Neural progenitor cell (in vitro differentiated cells): ENCODE data around the gene C2CD4C. TPM values are rescaled to one million over a fixed set of nuclear protein-coding genes. Genes with fewer than 3 reads are reported as not detected.

Experiments
- DNase-seq: peaks from one replicate; pipeline ENCODE4 v3.0.0-alpha.2; 2016; ENCODE audit warnings: low spot score
- H2AFZ ChIP-seq: fragments of 200-600 bp; sonication (generic); replicated peaks from 2 replicates; pipeline ENCODE4 v1.6.1; 2016; ENCODE audit warnings: antibody characterized with exemption
- H3F3A ChIP-seq: fragments of 200-600 bp; sonication (generic); 2 replicates; pipeline ENCODE4 v1.6.1; 2016; ENCODE audit warnings: antibody characterized with exemption, low read depth
- H3K27ac ChIP-seq: fragments of 200-600 bp; sonication (generic); 2 replicates; pipeline ENCODE4 v1.5.1; 2016; ENCODE audit warnings: mild to moderate bottlenecking
- H3K27me3 ChIP-seq: fragments of 200-600 bp; sonication (generic); 2 replicates; pipeline ENCODE4 v1.6.1; 2016; ENCODE audit warnings: mild to moderate bottlenecking, moderate library complexity
- H3K36me3 ChIP-seq: fragments of 200-600 bp; sonication (generic); 2 replicates; pipeline ENCODE4 v1.5.1; 2016
- H3K4me1 ChIP-seq: fragments of 200-600 bp; sonication (generic); 2 replicates; pipeline ENCODE4 v1.6.1; 2016; ENCODE audit warnings: mixed run types
- H3K4me2 ChIP-seq: fragments of 200-600 bp; sonication (generic); 2 replicates; pipeline ENCODE4 v1.6.1; 2016
- H3K4me3 ChIP-seq: fragments of 200-600 bp; sonication (generic); 2 replicates; pipeline ENCODE4 v1.5.1; 2016
- H3K79me2 ChIP-seq: fragments of 200-600 bp; sonication (generic); 2 replicates; pipeline ENCODE4 v1.6.1; 2016; ENCODE audit warnings: low read depth
- H3K9ac ChIP-seq: fragments of 200-600 bp; sonication (generic); 2 replicates; pipeline ENCODE4 v1.6.1; 2016
- H3K9me3 ChIP-seq: fragments of 200-600 bp; sonication (generic); 2 replicates; pipeline ENCODE4 v1.5.1; 2016; ENCODE audit warnings: low read depth
- H4K20me1 ChIP-seq: fragments of 200-600 bp; sonication (generic); 2 replicates; pipeline ENCODE4 v1.6.1; 2016; ENCODE audit warnings: low read depth
- H3K27ac Mint-ChIP-seq: 3 replicates; pipeline ENCODE4 v1.8.0; 2021; ENCODE audit warnings: mixed read lengths
- H3K27me3 Mint-ChIP-seq: 2 replicates; pipeline ENCODE4 v1.8.0; 2022; ENCODE audit warnings: low read depth, mild to moderate bottlenecking, inconsistent platforms, moderate library complexity, mixed read lengths; ENCODE audit not compliant: insufficient read depth
- H3K36me3 Mint-ChIP-seq: 3 replicates; pipeline ENCODE4 v1.8.0; 2021; ENCODE audit warnings: mixed read lengths
- H3K4me1 Mint-ChIP-seq: 3 replicates; pipeline ENCODE4 v1.8.0; 2021; ENCODE audit warnings: mixed read lengths
- H3K4me3 Mint-ChIP-seq: 3 replicates; pipeline ENCODE4 v1.8.0; 2021; ENCODE audit warnings: mild to moderate bottlenecking, moderate library complexity, mixed read lengths
- H3K9me3 Mint-ChIP-seq: 3 replicates; pipeline ENCODE4 v1.8.0; 2020; ENCODE audit warnings: mixed read lengths
- EZH2 ChIP-seq: fragments of 200-600 bp; sonication (generic); IDR thresholded peaks from 2 replicates; pipeline ENCODE4 v1.6.1; 2017; ENCODE audit warnings: antibody characterized with exemption, mild to moderate bottlenecking, moderate library complexity
- EZH2phosphoT487 ChIP-seq: fragments of 200-600 bp; sonication (generic); IDR thresholded peaks from 2 replicates; pipeline ENCODE4 v1.6.1; 2017; ENCODE audit warnings: antibody characterized with exemption
- total RNA-seq: library from RNA; depleted of rRNA; stranded (reverse); fragments of >200 nt; gene quantifications from 2 replicates; pipeline ENCODE4 v1.2.3, GENCODE V29; 2015; ENCODE audit warnings: low replicate concordance
- TF ChIP-seq, protein P1 (sequence below): fragments of 200-600 bp; sonication (generic); IDR thresholded peaks from 2 replicates; pipeline ENCODE4 v1.5.1; 2017; ENCODE audit warnings: antibody characterized with exemption, mild to moderate bottlenecking

The C2CD4C gene
- total RNA-seq, 1 donor from 2014 or later: 2.3 TPM

DNA sequence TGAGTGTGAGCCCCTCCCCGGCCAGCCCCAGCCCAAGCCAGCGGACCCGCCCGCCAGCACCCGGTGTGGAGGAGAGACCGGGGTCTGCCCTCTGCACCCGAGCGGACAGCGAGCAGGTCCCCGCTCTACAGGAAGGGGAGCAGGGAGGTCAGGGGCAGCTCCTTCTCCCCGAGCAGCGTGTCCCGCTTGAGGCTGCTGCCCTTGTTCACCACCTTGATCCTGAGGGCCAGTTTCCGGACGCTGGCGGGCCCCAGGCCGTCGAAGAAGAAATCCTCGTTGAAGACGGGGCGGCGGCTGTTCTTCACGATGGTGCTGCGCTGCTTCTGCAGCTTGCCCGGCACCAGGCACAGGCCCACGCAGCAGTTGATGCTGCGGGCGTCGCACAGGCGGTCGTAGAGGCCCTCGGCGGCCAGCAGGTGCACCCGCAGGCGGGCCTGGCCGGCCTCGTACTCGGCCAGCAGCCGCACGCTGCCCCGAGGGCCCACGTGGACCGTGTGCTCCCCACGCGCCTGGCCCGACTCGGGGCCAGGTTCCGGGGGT, 1.9 kb downstream of the C2CD4C start:
- H3K4me1 ChIP-seq: peaks cover 15% of the 10 kb centered on the region
- H3K4me3 Mint-ChIP-seq: peak overlapping the region; percentile 65

DNA sequence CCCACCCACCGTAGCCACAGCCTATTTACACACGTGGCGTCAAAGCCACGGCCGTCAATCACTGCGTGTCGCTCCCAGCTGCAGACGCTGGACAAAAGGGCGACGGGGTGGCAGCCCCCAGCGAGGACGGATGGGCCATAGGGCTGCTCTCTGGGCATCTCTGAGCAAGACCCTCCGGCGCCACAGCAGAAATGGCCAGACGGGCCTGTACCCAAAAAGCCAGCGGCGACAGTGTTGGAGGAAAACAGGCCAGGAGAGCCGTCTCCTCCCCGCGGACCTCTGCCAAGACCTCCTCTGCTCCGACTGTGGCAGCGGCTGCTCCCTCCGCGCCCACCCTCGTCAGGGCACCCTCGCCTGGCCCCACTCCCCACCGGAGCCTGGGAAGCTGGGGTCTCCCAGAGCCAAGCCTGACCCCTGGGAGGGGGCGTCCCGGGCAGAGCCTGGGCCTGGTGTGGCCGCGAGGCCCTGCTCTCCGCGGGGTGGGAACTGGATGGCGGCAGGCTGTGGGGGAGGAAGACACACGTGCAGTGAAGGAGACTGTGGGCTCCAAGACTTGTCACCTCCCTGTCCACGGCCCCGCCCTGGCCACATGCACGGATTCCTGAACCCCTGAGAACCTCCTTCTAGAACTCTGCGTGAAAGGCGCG, 2.7 kb downstream of the C2CD4C start:
- H3K4me1 Mint-ChIP-seq: peaks cover 26% of the 10 kb centered on the region
- H3K27me3 Mint-ChIP-seq: peaks cover 7% of the 10 kb centered on the region
- H3K36me3 Mint-ChIP-seq: no peaks in the 10 kb centered on the region
- Histone ChIP-seq H3K4me2 (no peak overlapping the region), H3K9me3 (no peaks in the 10 kb centered on the region), H3K27ac (no peak overlapping the region), H3K9ac (no peak overlapping the region), H3K27me3 (peaks cover 16% of the 10 kb centered on the region), H3K4me1 (peaks cover 12% of the 10 kb centered on the region), H3K79me2 (no peaks in the 10 kb centered on the region), H3F3A (peaks cover 23% of the 10 kb centered on the region), H3K36me3 (no peaks in the 10 kb centered on the region), H2AFZ (no peak overlapping the region), H3K4me3 (no peak overlapping the region), H4K20me1 (peaks cover 3% of the 10 kb centered on the region)
- peak overlapping the region; percentile 65 for H3K4me3 Mint-ChIP-seq
- H3K9me3 Mint-ChIP-seq: peaks cover 4% of the 10 kb centered on the region
- TF ChIP-seq EZH2 (no peak), EZH2phosphoT487 (no peak)
- TF ChIP-seq, protein P1, sequence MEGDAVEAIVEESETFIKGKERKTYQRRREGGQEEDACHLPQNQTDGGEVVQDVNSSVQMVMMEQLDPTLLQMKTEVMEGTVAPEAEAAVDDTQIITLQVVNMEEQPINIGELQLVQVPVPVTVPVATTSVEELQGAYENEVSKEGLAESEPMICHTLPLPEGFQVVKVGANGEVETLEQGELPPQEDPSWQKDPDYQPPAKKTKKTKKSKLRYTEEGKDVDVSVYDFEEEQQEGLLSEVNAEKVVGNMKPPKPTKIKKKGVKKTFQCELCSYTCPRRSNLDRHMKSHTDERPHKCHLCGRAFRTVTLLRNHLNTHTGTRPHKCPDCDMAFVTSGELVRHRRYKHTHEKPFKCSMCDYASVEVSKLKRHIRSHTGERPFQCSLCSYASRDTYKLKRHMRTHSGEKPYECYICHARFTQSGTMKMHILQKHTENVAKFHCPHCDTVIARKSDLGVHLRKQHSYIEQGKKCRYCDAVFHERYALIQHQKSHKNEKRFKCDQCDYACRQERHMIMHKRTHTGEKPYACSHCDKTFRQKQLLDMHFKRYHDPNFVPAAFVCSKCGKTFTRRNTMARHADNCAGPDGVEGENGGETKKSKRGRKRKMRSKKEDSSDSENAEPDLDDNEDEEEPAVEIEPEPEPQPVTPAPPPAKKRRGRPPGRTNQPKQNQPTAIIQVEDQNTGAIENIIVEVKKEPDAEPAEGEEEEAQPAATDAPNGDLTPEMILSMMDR: no peak
- no peak for DNase-seq
- peak overlapping the region; percentile 50 for H3K27ac Mint-ChIP-seq

More for the DNA sequence above, 1.9 kb downstream of the C2CD4C start:
- no peaks in the 10 kb centered on the region for H3K79me2 ChIP-seq
- H3K9ac ChIP-seq: no peak overlapping the region
- H3K27ac ChIP-seq: no peak overlapping the region
- TF ChIP-seq EZH2 (no peak), EZH2phosphoT487 (no peak)
- TF ChIP-seq, protein P1: no peak
- no peaks in the 10 kb centered on the region for H3K36me3 Mint-ChIP-seq
- no peaks in the 10 kb centered on the region for H3K9me3 ChIP-seq
- H3F3A ChIP-seq: peaks cover 30% of the 10 kb centered on the region
- peaks cover 3% of the 10 kb centered on the region for H4K20me1 ChIP-seq
- DNase-seq: no peak
- H3K4me2 ChIP-seq: no peak overlapping the region
- no peak overlapping the region for H3K27ac Mint-ChIP-seq
- no peak overlapping the region for H2AFZ ChIP-seq
- H3K27me3 Mint-ChIP-seq: peaks cover 9% of the 10 kb centered on the region
- no peak overlapping the region for H3K4me3 ChIP-seq
- H3K27me3 ChIP-seq: peaks cover 16% of the 10 kb centered on the region
- no peaks in the 10 kb centered on the region for H3K36me3 ChIP-seq
- H3K9me3 Mint-ChIP-seq: peaks cover 4% of the 10 kb centered on the region
- H3K4me1 Mint-ChIP-seq: peaks cover 29% of the 10 kb centered on the region

DNA sequence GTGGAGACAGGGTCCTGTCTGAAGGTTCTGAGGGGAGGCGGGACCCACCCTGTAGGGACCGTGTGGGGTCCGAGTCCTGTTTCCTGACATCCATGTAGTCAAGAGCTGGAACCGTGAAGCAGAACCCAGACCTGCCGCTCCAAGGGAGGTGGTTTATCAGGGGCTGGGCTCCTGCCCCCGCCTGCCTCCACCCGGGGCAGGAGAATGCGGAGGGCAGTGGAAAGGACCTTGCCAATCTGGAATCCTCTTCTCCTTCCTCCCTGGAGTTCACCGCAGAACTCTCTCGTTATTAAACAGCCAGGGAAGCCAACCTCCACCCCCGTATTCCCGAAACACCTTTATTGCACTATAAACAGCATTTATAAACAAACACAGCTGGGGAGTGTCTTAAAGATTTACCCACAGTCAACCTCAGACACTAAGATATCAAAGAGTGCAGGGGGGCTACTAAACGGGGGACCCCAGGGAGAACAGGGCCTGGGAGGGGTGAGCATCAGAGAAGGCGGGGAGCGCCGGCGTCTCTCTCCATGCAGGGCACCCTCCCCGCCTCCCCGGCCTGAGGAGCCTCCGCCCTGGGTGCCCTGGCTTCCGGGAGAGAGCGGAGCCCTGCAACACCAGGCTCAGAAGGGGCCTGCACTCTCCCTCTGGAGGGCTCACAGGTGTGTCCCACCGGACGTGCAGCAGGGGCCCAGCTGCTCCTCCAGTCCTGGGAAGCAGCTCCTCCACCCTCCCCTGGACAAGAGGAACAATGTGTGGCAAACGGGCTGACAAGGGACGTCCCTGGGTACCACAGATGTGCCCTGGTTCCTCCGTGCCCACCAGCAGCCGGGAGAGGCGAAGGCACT, 3.6 kb downstream of the C2CD4C start:
- H3K27ac ChIP-seq: no peak overlapping the region
- H3K4me3 Mint-ChIP-seq: no peak overlapping the region
- no peaks in the 10 kb centered on the region for H3K36me3 Mint-ChIP-seq

More for the DNA sequence above, 3.6 kb downstream of the C2CD4C start:
- Histone ChIP-seq H3F3A (peaks cover 23% of the 10 kb centered on the region), H3K9ac (no peak overlapping the region), H3K4me1 (peaks cover 12% of the 10 kb centered on the region), H3K9me3 (no peaks in the 10 kb centered on the region), H3K36me3 (no peaks in the 10 kb centered on the region), H3K27me3 (peaks cover 13% of the 10 kb centered on the region), H2AFZ (no peak overlapping the region), H3K4me3 (no peak overlapping the region), H3K4me2 (no peak overlapping the region), H4K20me1 (peaks cover 3% of the 10 kb centered on the region), H3K79me2 (no peaks in the 10 kb centered on the region)
- H3K4me1 Mint-ChIP-seq: peaks cover 26% of the 10 kb centered on the region
- DNase-seq: no peak
- peak overlapping the region; percentile 50 for H3K27ac Mint-ChIP-seq
- peaks cover 4% of the 10 kb centered on the region for H3K9me3 Mint-ChIP-seq
- H3K27me3 Mint-ChIP-seq: peaks cover 7% of the 10 kb centered on the region
- no peak for TF ChIP-seq EZH2
- TF ChIP-seq, protein P1: no peak
- no peak for TF ChIP-seq EZH2phosphoT487
